B cell (primary cell): Measurements from ENCODE around the gene PCNX3. TPM values are rescaled to one million over a fixed set of nuclear protein-coding genes. Genes with fewer than 3 reads are reported as not detected.

ENCODE experiments used
- ATAC-seq: fragments of 200-7000 bp; cut with Tn5 transposase; one replicate; pipeline ENCODE4 v1.10.0; 2021; ENCODE audit warnings: low read depth, mild to moderate bottlenecking, moderate number of reproducible peaks, moderate library complexity
- CTCF ChIA-PET: fragments of 350-600 bp; sonication (Branson Sonifier 250); formaldehyde crosslinking; loops from one replicate; lab custom pipeline; 2021; ENCODE audit warnings: antibody characterized with exemption, inconsistent platforms; lab: Charles Lee
- POLR2A ChIA-PET: fragments of 350-600 bp; sonication (Branson Sonifier 250); formaldehyde crosslinking; loops from one replicate; lab custom pipeline; 2021; ENCODE audit warnings: antibody characterized with exemption; lab: Charles Lee
- DNase-seq: peaks from one replicate; pipeline ENCODE4 v3.0.0; 2013
- H2AFZ ChIP-seq: 2 replicates; pipeline ENCODE4 v1.6.1; 2012; ENCODE audit warnings: mild to moderate bottlenecking, low read depth, low read length; ENCODE audit not compliant: insufficient read depth, poor library complexity, severe bottlenecking
- H3K27ac ChIP-seq, 2 donors: 1 replicate in 1 of 2; 2 replicates in 1 of 2; pipeline ENCODE4 v1.5.1; 2012 to 2013; ENCODE audit warnings: low read length in 2 of 2, mild to moderate bottlenecking in 2 of 2, moderate library complexity in 1 of 2
- H3K27me3 ChIP-seq, 4 experiments: fragments of 200-600 bp in 1 of 4; sonication (generic) in 1 of 4; replicated peaks in 1 of 4; 1 replicate in 2 of 4; 2 replicates in 2 of 4; pipeline versions ENCODE4 v1.6.1 to v1.7.0; 2013 to 2016; ENCODE audit warnings: low read length in 3 of 4, mild to moderate bottlenecking in 2 of 4, mixed read lengths in 1 of 4, moderate library complexity in 1 of 4; ENCODE audit not compliant: insufficient read depth in 4 of 4, control insufficient read depth in 3 of 4; ENCODE audit errors: control extremely low read depth in 1 of 4
- H3K36me3 ChIP-seq, 2 experiments: replicated peaks in 1 of 2; 1 replicate in 1 of 2; 2 replicates in 1 of 2; pipeline versions ENCODE4 v1.6.1 to v1.7.1; 2013; ENCODE audit warnings: low read length in 1 of 2; ENCODE audit not compliant: insufficient read depth in 2 of 2, control insufficient read depth in 1 of 2; ENCODE audit errors: control extremely low read depth in 1 of 2, extremely low read depth in 1 of 2
- H3K4me1 ChIP-seq, 2 donors: fragments of 200-600 bp in 1 of 2; sonication (generic) in 1 of 2; 1 replicate in 1 of 2; 2 replicates in 1 of 2; pipeline versions ENCODE4 v1.5.1 to v1.6.1; 2013 to 2017; ENCODE audit warnings: low read length in 2 of 2; ENCODE audit not compliant: control insufficient read depth in 2 of 2, insufficient read depth in 2 of 2
- H3K4me2 ChIP-seq: replicated peaks from 2 replicates; pipeline ENCODE3; 2012; ENCODE audit warnings: mild to moderate bottlenecking, low read depth, low read length; ENCODE audit not compliant: poor library complexity, severe bottlenecking
- H3K4me3 ChIP-seq, 5 experiments: fragments of 200-600 bp in 1 of 5; sonication (generic) in 1 of 5; 1 replicate in 3 of 5; 2 replicates in 2 of 5; pipeline versions ENCODE4 v1.5.1 to v1.7.0; 2011 to 2016; ENCODE audit warnings: low read length in 4 of 5, mild to moderate bottlenecking in 4 of 5, low read depth in 2 of 5, control low read depth in 1 of 5, moderate library complexity in 1 of 5; ENCODE audit not compliant: insufficient read depth in 1 of 5; ENCODE audit errors: control extremely low read depth in 1 of 5, extremely low read depth in 1 of 5
- H3K79me2 ChIP-seq: fragments of 200-600 bp; sonication (generic); one replicate; pipeline ENCODE4 v1.6.0; 2016; ENCODE audit warnings: low read length; ENCODE audit not compliant: control insufficient read depth, insufficient read depth
- H3K9ac ChIP-seq: fragments of 200-600 bp; sonication (generic); 2 replicates; pipeline ENCODE4 v1.6.1; 2017; ENCODE audit warnings: mild to moderate bottlenecking, low read length, moderate library complexity
- H3K9me3 ChIP-seq, 3 donors: one replicate each; pipeline versions ENCODE4 v1.6.1 to v1.7.1; 2013; ENCODE audit warnings: low read length in 2 of 3; ENCODE audit not compliant: control insufficient read depth in 2 of 3, insufficient read depth in 1 of 3; ENCODE audit errors: control extremely low read depth in 1 of 3
- H4K20me1 ChIP-seq: 2 replicates; pipeline ENCODE4 v1.6.0; 2012; ENCODE audit warnings: mild to moderate bottlenecking, low read length; ENCODE audit not compliant: insufficient read depth, control insufficient read depth, poor library complexity, severe bottlenecking
- H3K27ac Mint-ChIP-seq: one replicate; pipeline ENCODE4 v1.8.0; 2021; ENCODE audit warnings: mixed read lengths
- H3K27me3 Mint-ChIP-seq: one replicate; pipeline ENCODE4 v1.8.0; 2021; ENCODE audit warnings: mixed read lengths
- H3K4me1 Mint-ChIP-seq: one replicate; pipeline ENCODE4 v1.8.0; 2021; ENCODE audit warnings: mixed read lengths
- H3K4me3 Mint-ChIP-seq: one replicate; pipeline ENCODE4 v1.8.0; 2021; ENCODE audit warnings: mixed read lengths
- H3K9me3 Mint-ChIP-seq: one replicate; pipeline ENCODE4 v1.8.0; 2022; ENCODE audit warnings: mixed read lengths; ENCODE audit not compliant: insufficient read depth
- CTCF ChIP-seq: fragments of 200-600 bp; IDR thresholded peaks from one replicate; pipeline ENCODE4 v1.8.0; 2022; ENCODE audit warnings: antibody characterized with exemption, mild to moderate bottlenecking
- EZH2 ChIP-seq: IDR thresholded peaks from 2 replicates; pipeline ENCODE4 v1.6.1; 2012; ENCODE audit warnings: borderline replicate concordance, low read depth, mild to moderate bottlenecking, moderate library complexity, low read length; ENCODE audit not compliant: insufficient read depth, poor library complexity, severe bottlenecking
- WGBS: methylation state at CpG from one replicate; pipeline ENCODE4 v1.1.5; 2013; ENCODE audit warnings: missing lambda C conversion rate; ENCODE audit not compliant: insufficient coverage; 5-methylcytosine and 5-hydroxymethylcytosine counted together
- intact Hi-C: fragments of 100-400 bp; cut with micrococcal nuclease; formaldehyde crosslinking; loops from one replicate; pipeline ENCODE4 v1.10.0; 2022
- polyA plus RNA-seq: library from polyadenylated mRNA; depleted of rRNA; stranded (reverse); fragments of >200 nt; gene quantifications from 2 replicates; pipeline ENCODE4 v1.2.3, GENCODE V29; 2012
- total RNA-seq, 2 donors: library from RNA; stranded (reverse); fragments of 120-200 nt in 1 of 2; gene quantifications; 1 replicate in 1 of 2; 2 replicates in 1 of 2; pipeline versions ENCODE4 v1.2.3 to v1.2.4, GENCODE V29; 2013 to 2022

The PCNX3 gene
- total and polyA plus RNA-seq, 2 donors (not counting 1 experiment from before 2014, with no cell fraction given) = 61.5 to 62.8 TPM

GRCh38 chr11:65584106-65584505 is 31.5 kb upstream of the PCNX3 start:
- Histone ChIP-seq H3K4me1 (peaks cover 21 to 31% of the 10 kb centered on the region in 2 donors), H3K27ac (no peak overlapping the region), H3K36me3 (peaks cover 6 to 51% of the 10 kb centered on the region in 2 experiments), H2AFZ (no peak overlapping the region), H3K79me2 (no peaks in the 10 kb centered on the region), H3K9ac (no peak overlapping the region), H3K27me3 (no peaks in the 10 kb centered on the region), H3K4me2 (no peak overlapping the region), H3K4me3 (no peak overlapping the region), H4K20me1 (peaks cover 9% of the 10 kb centered on the region), H3K9me3 (no peaks in the 10 kb centered on the region)
- H3K27ac Mint-ChIP-seq = peak overlapping the region; percentile 64
- no peaks in the 10 kb centered on the region for H3K27me3 Mint-ChIP-seq
- no peak overlapping the region for H3K4me3 Mint-ChIP-seq
- ATAC-seq (no peak), DNase-seq (no peak)
- ChIA-PET CTCF (interaction anchor here (0.9 to 1.0 kb wide), 2 partner anchors 10 to 13 kb away, joined by 3 to 6 read pairs; no protein-coding TSS in a partner anchor), POLR2A (no interaction called here)
- 89% methylated on average over 3 of the region's 8 CpGs for WGBS
- intact Hi-C loops = no loop called here
- H3K4me1 Mint-ChIP-seq = peaks cover 31% of the 10 kb centered on the region
- TF ChIP-seq CTCF (no peak), EZH2 (no peak)
- no peaks in the 10 kb centered on the region for H3K9me3 Mint-ChIP-seq

- Mint-ChIP-seq H3K27ac (no peak overlapping the region), H3K4me3 (no peak overlapping the region), H3K4me1 (peaks cover 36% of the 10 kb centered on the region), H3K9me3 (no peaks in the 10 kb centered on the region), H3K27me3 (no peaks in the 10 kb centered on the region)
- ChIA-PET CTCF (no interaction called here), POLR2A (interaction anchor here (1.1 kb wide), 1 partner anchor 163 kb away, joined by 3 read pairs; no protein-coding TSS in a partner anchor)
- DNase-seq (no peak), ATAC-seq (no peak)
- H3K9me3 ChIP-seq = no peaks in the 10 kb centered on the region
- peaks cover 14% of the 10 kb centered on the region for H4K20me1 ChIP-seq
- intact Hi-C loops = no loop called here
- H3K4me1 ChIP-seq = peaks cover 27 to 38% of the 10 kb centered on the region in 2 donors
- no peak overlapping the region for H3K4me3 ChIP-seq
- H2AFZ ChIP-seq = no peak overlapping the region
- 97% methylated on average over 46 of the region's 46 CpGs for WGBS
- H3K27ac ChIP-seq = no peak overlapping the region
- H3K27me3 ChIP-seq = no peaks in the 10 kb centered on the region
- TF ChIP-seq CTCF = no peak
- TF ChIP-seq EZH2 = no peak
- H3K79me2 ChIP-seq = no peaks in the 10 kb centered on the region
- no peak overlapping the region for H3K4me2 ChIP-seq
- no peak overlapping the region for H3K9ac ChIP-seq
- peaks cover 3 to 51% of the 10 kb centered on the region in 2 experiments for H3K36me3 ChIP-seq
These were observed 30.8 kb upstream of the PCNX3 start for GRCh38 chr11:65584723-65585171.
